Measurements from ENCODE around the gene PPIG.

- TF ChIP-seq, protein P1, sequence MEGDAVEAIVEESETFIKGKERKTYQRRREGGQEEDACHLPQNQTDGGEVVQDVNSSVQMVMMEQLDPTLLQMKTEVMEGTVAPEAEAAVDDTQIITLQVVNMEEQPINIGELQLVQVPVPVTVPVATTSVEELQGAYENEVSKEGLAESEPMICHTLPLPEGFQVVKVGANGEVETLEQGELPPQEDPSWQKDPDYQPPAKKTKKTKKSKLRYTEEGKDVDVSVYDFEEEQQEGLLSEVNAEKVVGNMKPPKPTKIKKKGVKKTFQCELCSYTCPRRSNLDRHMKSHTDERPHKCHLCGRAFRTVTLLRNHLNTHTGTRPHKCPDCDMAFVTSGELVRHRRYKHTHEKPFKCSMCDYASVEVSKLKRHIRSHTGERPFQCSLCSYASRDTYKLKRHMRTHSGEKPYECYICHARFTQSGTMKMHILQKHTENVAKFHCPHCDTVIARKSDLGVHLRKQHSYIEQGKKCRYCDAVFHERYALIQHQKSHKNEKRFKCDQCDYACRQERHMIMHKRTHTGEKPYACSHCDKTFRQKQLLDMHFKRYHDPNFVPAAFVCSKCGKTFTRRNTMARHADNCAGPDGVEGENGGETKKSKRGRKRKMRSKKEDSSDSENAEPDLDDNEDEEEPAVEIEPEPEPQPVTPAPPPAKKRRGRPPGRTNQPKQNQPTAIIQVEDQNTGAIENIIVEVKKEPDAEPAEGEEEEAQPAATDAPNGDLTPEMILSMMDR (IDR thresholded peaks at IDR 0.05), result no peak
- no peak for TF ChIP-seq POLR2A (IDR thresholded peaks at IDR 0.05)
Observed at GRCh38 chr2:169562519-169562918, 21.6 kb upstream of the PPIG start.

All from suprapubic skin (tissue), 3 donors.